IPS-20b (cell line): ENCODE data around the gene STYX.
"Not testable (repeated sequence)": the region's sequence is repeated elsewhere in the genome, so short reads cannot be mapped to it uniquely, and the experiment has no call there.

Experiments
- H3K27ac ChIP-seq: one replicate; pipeline ENCODE4 v1.5.1; 2013; ENCODE audit warnings: low read length
- H3K27me3 ChIP-seq: 2 replicates; pipeline ENCODE4 v1.6.1; 2013; ENCODE audit warnings: mild to moderate bottlenecking, low read length, inconsistent platforms; ENCODE audit not compliant: insufficient read depth
- H3K36me3 ChIP-seq: 2 replicates; pipeline ENCODE4 v1.6.1; 2013; ENCODE audit warnings: low read depth, mild to moderate bottlenecking, inconsistent platforms, low read length, moderate library complexity; ENCODE audit not compliant: insufficient read depth
- H3K4me1 ChIP-seq: 2 replicates; pipeline ENCODE4 v1.6.1; 2013; ENCODE audit warnings: mild to moderate bottlenecking, control low read depth, inconsistent platforms, low read length, moderate library complexity; ENCODE audit not compliant: insufficient read depth
- H3K4me3 ChIP-seq: 2 replicates; pipeline ENCODE4 v1.5.1; 2013; ENCODE audit warnings: mild to moderate bottlenecking, low read length, inconsistent platforms
- H3K9ac ChIP-seq: 2 replicates; pipeline ENCODE4 v1.6.1; 2013; ENCODE audit warnings: low read depth, mild to moderate bottlenecking, inconsistent platforms, low read length, moderate library complexity
- H3K9me3 ChIP-seq: 2 replicates; pipeline ENCODE4 v1.6.1; 2013; ENCODE audit warnings: mild to moderate bottlenecking, low read depth, low read length, inconsistent platforms; ENCODE audit not compliant: insufficient read depth

The STYX gene

DNA sequence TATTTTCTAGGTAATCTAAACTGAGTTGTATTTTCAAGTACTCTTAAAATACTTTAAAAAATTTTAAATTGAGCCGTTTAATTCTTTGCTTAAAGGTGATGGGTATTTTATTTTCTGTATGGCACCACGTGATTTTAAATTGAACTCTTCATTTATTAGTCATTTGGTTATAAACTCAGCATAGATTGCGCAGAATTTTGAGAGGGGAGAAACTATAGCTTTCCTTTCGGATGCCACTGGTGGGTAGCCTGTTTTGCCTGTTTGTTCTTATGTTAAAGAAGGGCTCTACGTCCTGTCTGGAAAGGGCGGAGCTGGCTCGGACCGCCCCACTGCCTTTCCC is 411 bp upstream of the STYX start:
- H3K9me3 ChIP-seq, result no peaks in the 10 kb centered on the region
- peaks cover 6% of the 10 kb centered on the region for H3K4me1 ChIP-seq
- no peaks in the 10 kb centered on the region for H3K27me3 ChIP-seq
- H3K27ac ChIP-seq, result no peak overlapping the region
- peak overlapping the region; percentile 64; the same call in 1 of the 2 replicates for H3K9ac ChIP-seq
- H3K36me3 ChIP-seq, result peaks cover 54% of the 10 kb centered on the region
- peak overlapping the region; percentile 65 for H3K4me3 ChIP-seq

- Histone ChIP-seq H3K36me3 (peaks cover 43% of the 10 kb centered on the region), H3K9me3 (no peaks in the 10 kb centered on the region)
These were observed 744 bp downstream of the STYX start for GRCh38 chr14:52730709-52731111.

DNA sequence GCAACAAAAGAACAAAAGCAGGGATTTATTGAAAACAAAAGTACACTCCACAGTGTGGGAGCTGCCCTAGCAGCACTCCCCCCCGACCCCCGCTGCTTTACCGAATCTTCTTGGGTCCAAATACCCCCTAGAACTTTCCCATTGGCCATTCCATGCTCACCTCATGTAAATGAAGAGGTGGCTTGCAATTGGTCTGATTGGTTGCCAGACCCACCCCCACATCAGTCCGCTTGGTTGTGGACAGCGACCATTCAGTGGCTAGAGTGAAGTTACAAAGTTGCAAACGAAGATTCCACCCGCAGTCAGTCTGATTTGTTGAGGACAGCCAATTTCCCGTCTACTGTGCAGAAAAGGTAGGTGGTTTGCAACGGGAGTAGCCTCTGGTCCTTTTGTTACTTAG is 3.9 kb downstream of the STYX start:
- Histone ChIP-seq H3K27me3 (no peaks in the 10 kb centered on the region), H3K9ac (no peak overlapping the region), H3K4me3 (no peak overlapping the region), H3K36me3 (peaks cover 16% of the 10 kb centered on the region; the same call in 1 of the 2 replicates), H3K27ac (no peak overlapping the region), H3K9me3 (no peaks in the 10 kb centered on the region), H3K4me1 (peaks cover 13% of the 10 kb centered on the region)

More at GRCh38 chr14:52730709-52731111, 744 bp downstream of the STYX start:
- Histone ChIP-seq H3K27me3 (no peaks in the 10 kb centered on the region), H3K9ac (peak overlapping the region; percentile 91), H3K4me3 (peak overlapping the region; percentile 95), H3K27ac (peak overlapping the region; percentile 91), H3K4me1 (peaks cover 9% of the 10 kb centered on the region)

- Histone ChIP-seq H3K9me3 (no peaks in the 10 kb centered on the region), H3K4me3 (no peak overlapping the region), H3K27me3 (no peaks in the 10 kb centered on the region), H3K27ac (no peak overlapping the region), H3K36me3 (peaks cover 15% of the 10 kb centered on the region; the same call in 1 of the 2 replicates), H3K4me1 (peaks cover 17% of the 10 kb centered on the region), H3K9ac (no peak overlapping the region)
These were observed 6.0 kb downstream of the STYX start for GRCh38 chr14:52735921-52736489.

DNA sequence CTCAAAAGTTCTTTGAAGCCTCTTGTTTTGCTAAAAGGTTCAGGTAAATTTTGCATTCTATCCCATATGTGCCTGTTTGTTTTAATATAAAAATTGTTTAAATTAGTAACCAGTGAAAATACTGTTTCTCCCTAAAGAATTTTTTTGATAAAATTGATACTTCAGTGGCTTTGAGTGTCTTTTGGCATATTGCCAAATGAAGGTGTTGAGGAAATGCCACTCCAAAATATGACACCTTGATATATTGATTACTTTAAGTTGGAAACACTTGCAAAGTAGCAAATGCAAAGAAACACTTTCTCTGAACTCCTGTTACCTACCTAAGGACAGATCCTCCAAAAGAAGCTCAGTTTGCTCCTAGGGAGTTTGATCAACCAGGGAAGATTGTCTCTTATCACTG is 8.4 kb downstream of the STYX start:
- H3K27ac ChIP-seq, result no peak overlapping the region
- H3K9me3 ChIP-seq, result no peaks in the 10 kb centered on the region
- no peaks in the 10 kb centered on the region for H3K27me3 ChIP-seq
- H3K36me3 ChIP-seq, result peaks cover 9% of the 10 kb centered on the region; the same call in 1 of the 2 replicates
- H3K4me3 ChIP-seq, result no peak overlapping the region
- H3K9ac ChIP-seq, result no peak overlapping the region
- peaks cover 15% of the 10 kb centered on the region for H3K4me1 ChIP-seq

DNA sequence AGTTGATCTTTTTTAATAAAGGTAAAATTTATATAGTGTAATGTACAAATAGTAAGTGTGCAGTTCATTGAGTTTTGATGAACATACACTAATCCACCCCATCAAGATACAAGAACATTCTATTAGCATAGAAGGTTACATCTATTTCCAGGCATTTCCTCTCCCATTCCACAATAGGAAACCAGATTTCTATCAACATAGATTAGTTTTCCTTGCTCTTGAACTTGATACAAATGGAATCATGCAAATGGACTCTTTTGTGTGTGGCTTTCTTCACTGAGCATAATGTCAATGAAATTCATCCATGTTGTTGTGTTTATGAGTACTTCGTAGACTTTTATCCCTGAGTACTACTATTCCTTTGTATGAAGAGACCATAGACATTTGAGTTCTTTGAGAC is 10.8 kb downstream of the STYX start:
- H3K27me3 ChIP-seq, result no peaks in the 10 kb centered on the region
- peaks cover 8% of the 10 kb centered on the region; the same call in 1 of the 2 replicates for H3K4me1 ChIP-seq
- H3K27ac ChIP-seq, result no peak overlapping the region
- H3K9ac ChIP-seq, result no peak overlapping the region
- peaks cover 8% of the 10 kb centered on the region; the same call in 1 of the 2 replicates for H3K36me3 ChIP-seq
- H3K9me3 ChIP-seq, result no peaks in the 10 kb centered on the region
- H3K4me3 ChIP-seq, result no peak overlapping the region

DNA sequence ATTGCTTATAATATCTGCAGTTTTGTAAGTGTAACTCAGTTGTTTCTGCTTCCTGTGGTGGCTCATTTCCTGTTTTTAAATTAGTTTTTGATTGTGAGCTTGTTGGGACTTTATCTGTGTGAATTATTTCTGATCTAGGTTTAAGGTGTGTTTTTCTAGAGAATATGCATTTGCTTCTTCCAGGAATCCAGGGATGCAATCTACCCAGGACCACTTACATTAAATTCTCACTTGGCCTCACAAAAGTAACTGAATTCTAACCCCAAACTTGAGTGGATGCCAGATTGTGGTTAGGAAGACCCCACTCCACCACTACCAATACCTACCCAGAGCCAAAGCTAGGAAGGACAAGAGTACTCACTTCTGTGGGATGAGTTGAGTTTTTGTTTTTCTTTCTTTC is 11.9 kb downstream of the STYX start:
- Histone ChIP-seq H3K36me3 (peaks cover 16% of the 10 kb centered on the region), H3K9me3 (no peaks in the 10 kb centered on the region), H3K4me1 (0 out of 2 replicates have a peak, but pooled peaks cover 4% of the 10 kb centered on the region), H3K9ac (no peak overlapping the region), H3K27ac (no peak overlapping the region), H3K27me3 (no peaks in the 10 kb centered on the region), H3K4me3 (no peak overlapping the region)

DNA sequence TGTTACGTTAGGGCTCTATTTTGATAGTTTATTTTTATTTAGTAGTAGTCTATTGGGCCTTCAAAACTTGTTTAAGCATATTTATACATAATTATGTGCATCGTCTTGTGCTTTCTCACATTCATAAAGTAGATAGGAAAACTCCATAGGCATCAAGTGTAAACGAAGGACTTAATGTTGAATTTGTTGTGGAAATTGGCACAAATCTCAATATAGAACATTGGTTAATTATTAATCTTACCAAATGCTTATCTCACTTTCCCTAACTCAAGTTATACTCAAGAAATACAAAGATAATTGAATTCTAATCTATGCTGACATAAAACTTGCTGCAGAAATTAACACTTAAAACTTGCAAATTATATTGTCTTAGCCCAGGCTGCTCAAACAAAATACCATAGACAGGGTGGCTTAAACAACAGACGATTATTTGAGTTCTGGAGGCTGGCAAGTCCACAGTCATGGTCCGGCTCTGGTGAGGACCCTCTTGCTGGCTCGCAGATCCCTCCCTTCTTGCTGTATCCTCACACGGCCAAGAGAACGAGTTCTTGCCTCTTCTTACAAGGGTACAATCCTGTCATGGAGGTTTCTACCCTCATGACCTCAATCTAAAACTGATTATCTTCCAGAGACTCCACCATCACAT is 18.8 kb downstream of the STYX start:
- peaks cover 58% of the 10 kb centered on the region for H3K36me3 ChIP-seq
- no peaks in the 10 kb centered on the region for H3K9me3 ChIP-seq
- H3K27ac ChIP-seq, result no peak overlapping the region
- H3K9ac ChIP-seq, result no peak overlapping the region
- H3K4me3 ChIP-seq, result no peak overlapping the region
- H3K27me3 ChIP-seq, result no peaks in the 10 kb centered on the region
- no peaks in the 10 kb centered on the region for H3K4me1 ChIP-seq

DNA sequence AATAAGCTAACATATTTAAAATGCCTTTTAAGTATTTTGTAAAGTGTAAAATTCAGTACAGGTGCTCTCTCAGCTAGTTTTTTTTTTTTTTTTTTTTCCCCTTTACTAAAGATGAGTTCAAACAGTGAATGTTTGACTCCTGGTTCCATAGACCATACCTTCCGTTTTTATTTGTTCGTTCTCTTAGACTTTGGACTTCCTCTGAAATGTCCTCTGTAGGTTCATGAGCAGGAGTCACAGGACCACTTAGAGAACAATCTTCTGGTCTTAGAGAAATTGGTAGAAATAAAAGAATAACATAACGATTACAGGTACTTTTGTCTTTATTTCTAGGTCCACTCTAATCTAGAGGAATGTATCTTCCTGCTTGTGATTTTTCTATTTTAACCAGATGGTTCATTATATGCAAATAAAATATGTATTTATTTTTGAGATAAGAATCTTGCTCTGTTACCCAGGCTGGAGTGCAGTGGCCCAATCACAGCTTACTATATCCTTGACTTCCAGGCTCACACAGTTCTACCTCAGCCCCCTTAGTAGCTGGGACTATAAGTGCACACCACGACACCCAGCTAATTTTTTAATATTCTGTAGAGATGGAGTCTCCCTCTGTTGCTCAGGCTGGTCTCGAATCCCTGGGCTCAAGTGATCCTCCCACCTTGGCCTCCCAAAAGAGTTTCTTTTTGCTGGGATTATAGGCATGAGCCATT is 25.8 kb downstream of the STYX start:
- no peak overlapping the region for H3K27ac ChIP-seq
- no peaks in the 10 kb centered on the region for H3K27me3 ChIP-seq
- no peak overlapping the region for H3K9ac ChIP-seq
- H3K36me3 ChIP-seq, result peaks cover 42% of the 10 kb centered on the region
- no peak overlapping the region for H3K4me3 ChIP-seq
- H3K4me1 ChIP-seq, result no peaks in the 10 kb centered on the region
- no peaks in the 10 kb centered on the region for H3K9me3 ChIP-seq

DNA sequence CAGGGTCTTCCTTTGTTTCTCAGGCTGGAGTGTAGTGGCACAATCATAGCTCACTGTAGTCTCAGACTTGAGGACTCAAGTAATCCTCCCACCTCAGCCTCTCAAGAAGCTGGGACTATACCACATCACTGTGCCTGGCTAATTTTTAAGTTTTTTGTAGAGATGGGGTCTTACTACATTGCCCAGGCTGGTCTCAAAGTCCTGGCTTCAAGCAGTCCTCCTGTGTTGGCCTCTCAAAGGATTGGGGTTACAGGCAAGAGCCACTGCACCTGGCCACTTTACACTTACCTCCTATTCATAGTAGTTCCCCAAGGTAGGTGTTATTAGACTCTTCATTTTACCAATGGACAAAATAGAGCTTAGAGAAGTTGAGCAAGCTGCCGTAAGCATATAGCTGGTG is 29.2 kb downstream of the STYX start:
- no peak overlapping the region for H3K27ac ChIP-seq
- H3K9me3 ChIP-seq, result no peaks in the 10 kb centered on the region
- no peak overlapping the region for H3K9ac ChIP-seq
- H3K4me1 ChIP-seq, result no peaks in the 10 kb centered on the region
- no peak overlapping the region for H3K4me3 ChIP-seq
- H3K27me3 ChIP-seq, result no peaks in the 10 kb centered on the region
- peaks cover 41% of the 10 kb centered on the region for H3K36me3 ChIP-seq

DNA sequence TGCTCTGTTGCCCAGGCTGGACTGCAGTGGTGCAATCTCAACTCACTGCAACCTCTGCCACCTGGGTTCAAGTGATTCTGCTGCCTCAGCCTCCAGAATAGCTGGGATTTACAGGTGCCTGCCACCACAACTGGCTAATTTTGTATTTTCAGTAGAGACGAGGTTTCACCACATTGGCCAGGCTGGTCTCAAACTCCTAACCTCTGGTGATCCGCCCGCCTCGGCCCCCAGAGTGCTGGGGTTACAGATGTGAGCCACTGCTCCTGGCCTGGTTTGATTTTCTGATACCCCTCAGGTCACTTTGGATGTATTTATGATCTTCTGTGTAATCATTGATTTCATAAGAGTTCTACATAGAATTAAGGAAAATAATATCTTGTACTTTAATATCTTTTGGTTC is 33.0 kb downstream of the STYX start:
- not testable (repeated sequence) for H3K27me3 ChIP-seq, H3K4me1 ChIP-seq, H3K4me3 ChIP-seq, H3K9ac ChIP-seq, H3K27ac ChIP-seq, H3K9me3 ChIP-seq
- H3K36me3 ChIP-seq, result peaks cover 47% of the 10 kb centered on the region
